ENCODE measurements around the gene MYH11. TPM values are rescaled to one million over a fixed set of nuclear protein-coding genes. Genes with fewer than 3 reads are reported as not detected.

The MYH11 gene
- total and polyA plus RNA-seq, 8 donors = 47.3 to 208 (median 124) TPM

DNA sequence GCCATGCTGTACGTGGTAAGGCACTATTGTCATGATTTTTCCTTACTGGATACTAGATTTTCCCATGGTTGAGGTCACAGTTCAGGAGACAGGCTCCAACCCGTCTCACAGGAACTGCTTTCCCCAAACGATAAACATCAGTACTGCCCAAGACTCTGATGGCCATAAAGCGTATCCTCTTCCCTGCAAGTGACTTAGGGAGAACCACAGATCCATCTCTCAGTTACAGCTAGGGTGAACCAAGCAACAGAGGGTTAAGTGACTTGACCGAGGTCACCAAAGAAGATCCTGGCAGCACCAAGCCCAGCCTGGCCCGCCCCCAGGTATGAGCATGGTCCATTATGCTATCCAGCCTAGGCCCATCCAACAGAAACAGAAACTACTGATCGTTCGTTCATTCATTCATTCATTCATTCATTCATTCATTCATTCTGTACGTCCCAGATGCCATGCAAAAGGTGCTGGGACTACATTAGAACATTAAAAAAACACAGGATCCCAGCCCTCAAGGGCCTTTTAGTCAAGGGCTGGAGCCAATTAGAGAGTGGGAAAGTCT, 31.0 kb downstream of the MYH11 start:
- Histone ChIP-seq H3K27me3 (no peaks in the 10 kb centered on the region), H3K4me1 (no peaks in the 10 kb centered on the region), H3K9me3 (no peaks in the 10 kb centered on the region), H3K27ac (no peak overlapping the region), H3K36me3 (no peaks in the 10 kb centered on the region), H3K4me3 (no peak overlapping the region)
- intact Hi-C loops (cut with DNase I) = no loop called here
- ATAC-seq = no peak
- DNase-seq = no peak
- TF ChIP-seq, protein P1, sequence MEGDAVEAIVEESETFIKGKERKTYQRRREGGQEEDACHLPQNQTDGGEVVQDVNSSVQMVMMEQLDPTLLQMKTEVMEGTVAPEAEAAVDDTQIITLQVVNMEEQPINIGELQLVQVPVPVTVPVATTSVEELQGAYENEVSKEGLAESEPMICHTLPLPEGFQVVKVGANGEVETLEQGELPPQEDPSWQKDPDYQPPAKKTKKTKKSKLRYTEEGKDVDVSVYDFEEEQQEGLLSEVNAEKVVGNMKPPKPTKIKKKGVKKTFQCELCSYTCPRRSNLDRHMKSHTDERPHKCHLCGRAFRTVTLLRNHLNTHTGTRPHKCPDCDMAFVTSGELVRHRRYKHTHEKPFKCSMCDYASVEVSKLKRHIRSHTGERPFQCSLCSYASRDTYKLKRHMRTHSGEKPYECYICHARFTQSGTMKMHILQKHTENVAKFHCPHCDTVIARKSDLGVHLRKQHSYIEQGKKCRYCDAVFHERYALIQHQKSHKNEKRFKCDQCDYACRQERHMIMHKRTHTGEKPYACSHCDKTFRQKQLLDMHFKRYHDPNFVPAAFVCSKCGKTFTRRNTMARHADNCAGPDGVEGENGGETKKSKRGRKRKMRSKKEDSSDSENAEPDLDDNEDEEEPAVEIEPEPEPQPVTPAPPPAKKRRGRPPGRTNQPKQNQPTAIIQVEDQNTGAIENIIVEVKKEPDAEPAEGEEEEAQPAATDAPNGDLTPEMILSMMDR (IDR thresholded peaks at IDR 0.05) = no peak

DNA sequence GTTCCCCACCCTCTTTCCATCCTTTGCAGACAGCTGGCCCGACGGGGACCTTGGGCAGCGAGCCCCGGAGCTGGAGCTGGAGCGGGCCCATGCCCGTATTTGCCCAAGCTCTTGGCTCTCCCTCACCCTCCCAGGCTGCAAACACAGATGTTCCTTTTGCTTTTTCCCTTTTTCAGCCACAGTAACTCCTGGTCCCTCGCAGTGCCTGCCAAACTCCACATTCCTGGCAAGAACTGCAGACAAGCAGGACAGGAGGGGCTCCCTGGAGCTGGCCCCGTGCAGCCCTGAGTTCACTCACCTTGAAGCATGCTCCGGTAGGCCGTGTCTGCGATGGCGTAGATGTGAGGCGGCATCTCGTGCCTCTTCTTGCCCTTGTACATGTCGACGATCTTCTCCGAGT, 33.9 kb downstream of the MYH11 start:
- Histone ChIP-seq H3K4me1 (no peaks in the 10 kb centered on the region), H3K4me3 (no peak overlapping the region), H3K36me3 (no peaks in the 10 kb centered on the region), H3K27me3 (no peaks in the 10 kb centered on the region), H3K9me3 (no peaks in the 10 kb centered on the region), H3K27ac (no peak overlapping the region)
- DNase-seq (no peak), ATAC-seq (peak; percentile 22)
- intact Hi-C loops (cut with DNase I) = no loop called here
- TF ChIP-seq, protein P1 (IDR thresholded peaks at IDR 0.05) = no peak

DNA sequence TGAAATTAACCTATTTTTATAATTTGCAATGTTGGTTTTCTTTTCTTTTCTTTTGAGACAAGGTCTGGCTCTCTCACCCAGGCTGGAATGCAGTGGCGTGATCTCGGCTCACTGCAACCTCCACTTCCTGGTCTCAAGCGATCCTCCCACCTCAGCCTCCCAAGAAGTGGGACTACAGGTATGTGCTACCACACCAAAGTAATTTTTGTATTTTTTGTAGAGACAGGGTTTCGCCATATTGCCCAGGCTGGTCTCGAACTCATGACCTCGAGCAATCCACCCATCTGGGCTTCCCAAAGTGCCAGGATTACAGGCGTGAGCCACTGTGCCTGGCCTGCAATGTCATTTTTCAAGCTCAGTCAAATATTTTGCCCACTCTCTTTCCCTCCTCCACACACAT, 36.0 kb downstream of the MYH11 start:
- Histone ChIP-seq H3K27me3 (no peaks in the 10 kb centered on the region), H3K27ac (no peak overlapping the region), H3K4me1 (no peaks in the 10 kb centered on the region), H3K4me3 (no peak overlapping the region), H3K36me3 (no peaks in the 10 kb centered on the region), H3K9me3 (peaks cover 0 to 10% of the 10 kb centered on the region in 2 donors)
- TF ChIP-seq, protein P1 (IDR thresholded peaks at IDR 0.05) = no peak
- DNase-seq (no peak), ATAC-seq (no peak)
- intact Hi-C loops (cut with DNase I) = no loop called here

DNA sequence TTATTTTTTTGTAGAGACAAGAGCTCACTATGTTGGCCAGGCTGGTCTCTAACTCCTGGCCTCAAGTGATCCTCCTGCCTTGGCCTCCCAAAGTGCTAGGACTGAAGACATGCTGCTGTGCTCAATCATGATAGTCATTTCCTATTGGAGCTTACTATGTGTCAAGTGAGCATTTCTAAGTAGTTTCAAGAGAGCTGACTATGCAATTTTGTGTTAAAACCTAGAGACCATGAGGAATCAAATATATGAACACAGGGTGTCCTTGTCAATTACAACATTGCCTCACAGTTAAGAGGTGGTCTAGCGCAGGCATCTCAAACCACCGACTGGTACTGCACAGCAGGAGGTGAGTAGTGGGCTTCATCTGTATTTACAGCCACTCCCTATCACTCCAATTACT, 37.8 kb downstream of the MYH11 start:
- DNase-seq (no peak), ATAC-seq (no peak)
- H3K4me1 ChIP-seq = no peaks in the 10 kb centered on the region
- no peak overlapping the region for H3K4me3 ChIP-seq
- intact Hi-C loops (cut with DNase I) = no loop called here
- H3K36me3 ChIP-seq = no peaks in the 10 kb centered on the region
- H3K27ac ChIP-seq = no peak overlapping the region
- TF ChIP-seq, protein P1 (IDR thresholded peaks at IDR 0.05) = no peak
- H3K9me3 ChIP-seq = peaks cover 0 to 17% of the 10 kb centered on the region in 2 donors
- no peaks in the 10 kb centered on the region for H3K27me3 ChIP-seq

DNA sequence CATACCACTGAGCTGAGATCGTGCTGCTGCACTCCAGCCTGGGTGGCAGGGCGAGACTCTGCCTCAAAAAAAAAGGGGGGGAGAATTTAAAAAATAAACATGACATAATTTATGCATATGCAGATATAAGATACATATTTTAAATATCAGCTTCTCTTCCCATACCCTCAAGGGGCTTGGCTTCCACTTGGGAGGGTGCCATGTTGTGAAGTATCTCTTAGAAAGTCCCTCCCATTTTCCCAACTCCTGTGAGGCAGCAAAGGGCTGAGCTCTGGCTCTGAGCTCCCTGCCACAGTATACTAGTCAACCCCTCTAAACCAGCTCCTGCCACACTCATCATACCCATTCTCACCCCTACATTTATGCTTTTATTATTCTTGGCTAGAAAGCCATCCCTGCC, 39.4 kb downstream of the MYH11 start:
- Histone ChIP-seq H3K36me3 (no peaks in the 10 kb centered on the region), H3K9me3 (peaks cover 0 to 17% of the 10 kb centered on the region in 2 donors), H3K27ac (no peak overlapping the region), H3K27me3 (no peaks in the 10 kb centered on the region), H3K4me1 (no peaks in the 10 kb centered on the region), H3K4me3 (no peak overlapping the region)
- ATAC-seq (no peak), DNase-seq (no peak)
- TF ChIP-seq, protein P1 (IDR thresholded peaks at IDR 0.05) = no peak
- intact Hi-C loops (cut with DNase I) = no loop called here
